HepG2 (cell line): ENCODE data around the gene MRPS10. TPM values are rescaled to one million over a fixed set of nuclear protein-coding genes. Genes with fewer than 3 reads are reported as not detected.
A peak's percentile ranks its signal among the peaks of the same experiment; 100 is the strongest.

Experiments
- AKNA ChIP-seq: sonication (generic); formaldehyde crosslinking; IDR thresholded peaks from 2 replicates; pipeline ENCODE4 v1.4.0; 2020; ENCODE audit warnings: missing genetic modification reagents, borderline replicate concordance
- ELF3 ChIP-seq: IDR thresholded peaks from 2 replicates; pipeline ENCODE4 v1.6.1; 2016; ENCODE audit warnings: missing genetic modification reagents, missing compliant biosample characterization
- EP300 ChIP-seq, 3 experiments: sonication (generic) in 1 of 3; formaldehyde crosslinking in 1 of 3; IDR thresholded peaks; 2 replicates each; pipeline versions ENCODE4 v1.5.1 to v1.6.1; 2011 to 2020; ENCODE audit warnings: low read depth in 2 of 3, low read length in 2 of 3, borderline replicate concordance in 1 of 3, improper control_type of control experiment in 1 of 3, mild to moderate bottlenecking in 1 of 3, missing genetic modification reagents in 1 of 3, moderate library complexity in 1 of 3
- ESRRA ChIP-seq: sonication (generic); formaldehyde crosslinking; IDR thresholded peaks from 2 replicates; pipeline ENCODE4 v1.5.1; 2020; ENCODE audit warnings: mild to moderate bottlenecking, low read depth, missing genetic modification reagents
- HCFC1 ChIP-seq: fragments of 150-350 bp; IDR thresholded peaks from 2 replicates; pipeline ENCODE4 v1.6.1; 2014; ENCODE audit warnings: low read depth, low read length
- IRF2 ChIP-seq: IDR thresholded peaks from 2 replicates; pipeline ENCODE4 v1.6.1; 2018; ENCODE audit warnings: missing genetic modification reagents, missing compliant biosample characterization
- ISL2 ChIP-seq: sonication (generic); formaldehyde crosslinking; IDR thresholded peaks from 2 replicates; pipeline ENCODE4 v1.5.0; 2020; ENCODE audit warnings: missing genetic modification reagents
- MAF1 ChIP-seq: sonication (generic); formaldehyde crosslinking; IDR thresholded peaks from 2 replicates; pipeline ENCODE4 v1.5.0; 2020; ENCODE audit warnings: missing genetic modification reagents, borderline replicate concordance
- MIXL1 ChIP-seq: IDR thresholded peaks from 2 replicates; pipeline ENCODE4 v1.6.1; 2016
- RCOR2 ChIP-seq: IDR thresholded peaks from 2 replicates; pipeline ENCODE4 v1.6.1; 2016; ENCODE audit warnings: missing biosample characterization, missing genetic modification reagents
- STAG1 ChIP-seq: sonication (generic); formaldehyde crosslinking; IDR thresholded peaks from 2 replicates; pipeline ENCODE4 v1.4.0; 2020; ENCODE audit warnings: missing genetic modification reagents
- TBL1XR1 ChIP-seq: fragments of 150-350 bp; IDR thresholded peaks from 2 replicates; pipeline ENCODE4 v1.6.1; 2014; ENCODE audit warnings: borderline replicate concordance, low read length; ENCODE audit not compliant: partially characterized antibody
- THAP7 ChIP-seq: sonication (generic); formaldehyde crosslinking; IDR thresholded peaks from 2 replicates; pipeline ENCODE4 v1.8.1; 2023; ENCODE audit warnings: mild to moderate bottlenecking, missing genetic modification reagents
- U2AF2 ChIP-seq: fragments of 200-400 bp; formaldehyde crosslinking; IDR thresholded peaks from 2 replicates; pipeline ENCODE4 v1.6.1; 2017; ENCODE audit warnings: low read depth, mild to moderate bottlenecking, low read length
- XBP1 ChIP-seq: sonication (generic); formaldehyde crosslinking; IDR thresholded peaks from 2 replicates; pipeline ENCODE4 v1.5.0; 2020; ENCODE audit warnings: missing genetic modification reagents
- ZNF275 ChIP-seq: sonication (generic); formaldehyde crosslinking; IDR thresholded peaks from 2 replicates; pipeline ENCODE4 v1.8.0; 2022; ENCODE audit warnings: missing genetic modification reagents, mild to moderate bottlenecking, inconsistent platforms, borderline replicate concordance
- ZNF761 ChIP-seq: sonication (generic); formaldehyde crosslinking; conservative IDR thresholded peaks from 2 replicates; pipeline ENCODE4 v1.4.0; 2020; ENCODE audit warnings: mild to moderate bottlenecking, missing genetic modification reagents
- ZNF788 ChIP-seq: sonication (generic); formaldehyde crosslinking; IDR thresholded peaks from 2 replicates; pipeline ENCODE4 v1.5.0; 2020; ENCODE audit warnings: mild to moderate bottlenecking, missing genetic modification reagents, borderline replicate concordance
- ZNF878 ChIP-seq: sonication (generic); formaldehyde crosslinking; IDR thresholded peaks from 2 replicates; pipeline ENCODE4 v1.8.1; 2023; ENCODE audit warnings: mild to moderate bottlenecking, missing genetic modification reagents, moderate library complexity
- ZSCAN31 ChIP-seq: sonication (generic); formaldehyde crosslinking; IDR thresholded peaks from 2 replicates; pipeline ENCODE4 v1.5.0; 2020; ENCODE audit warnings: low read depth, mild to moderate bottlenecking, missing genetic modification reagents
- polyA plus RNA-seq, 8 experiments: library from polyadenylated mRNA; depleted of rRNA in 3 of 8; stranded (reverse) in 7 of 8; unstranded in 1 of 8; fragments of >200 nt; fragmentation: Illumina TruSeq in 4 of 8; extraction: Trizol in 4 of 8; gene quantifications; 2 replicates each; pipeline versions ENCODE4 v1.2.1 to v1.2.3, GENCODE V29; 2011 to 2016; ENCODE audit warnings: low read depth in 4 of 8, missing spikeins in 1 of 8, mixed read lengths in 1 of 8; ENCODE audit not compliant: insufficient read depth in 1 of 8
- total RNA-seq, 5 experiments: library from RNA; depleted of rRNA; stranded (reverse); fragments of >200 nt; fragmentation: Illumina TruSeq; extraction: Trizol; gene quantifications; 2 replicates each; pipeline ENCODE4 v1.2.3, GENCODE V29; 2016; ENCODE audit warnings: low read depth in 1 of 5

MRPS10 gene
- total and polyA plus RNA-seq, 2 of the 13 experiments (the other 11 are each of a cell fraction or from before 2014, with no cell fraction given), result 31.7 to 54.6 TPM

- TF ChIP-seq IRF2 (CRISPR knock-in tag), result peak; percentile 53; the same call in 1 of the 2 replicates
- TF ChIP-seq STAG1 (CRISPR knock-in tag), result peak; percentile 92
- TF ChIP-seq ELF3 (CRISPR knock-in tag), result peak; percentile 79
- peak; percentile 14; the same call in 1 of the 2 replicates for TF ChIP-seq MIXL1
- no peak for TF ChIP-seq U2AF2
- no peak; the same call in 1 of the 2 replicates for TF ChIP-seq ZSCAN31 (CRISPR knock-in tag)
- no peak for TF ChIP-seq EP300 (IDR thresholded peaks at IDR 0.05; ENCODE audit: low read depth in 2 of 2, low read length in 2 of 2)
- TF ChIP-seq EP300 (CRISPR knock-in tag; IDR thresholded peaks at IDR 0.05; ENCODE audit: borderline replicate concordance), result no peak; the same call in 1 of the 2 replicates
- no peak for TF ChIP-seq ZNF275
- no peak for TF ChIP-seq THAP7 (CRISPR knock-in tag)
- TF ChIP-seq ZNF878 (CRISPR knock-in tag), result no peak
- TF ChIP-seq ZNF761, result no peak
- TF ChIP-seq TBL1XR1, result no peak
- TF ChIP-seq XBP1 (CRISPR knock-in tag), result no peak
- TF ChIP-seq ESRRA (CRISPR knock-in tag), result 0 out of 2 replicates have a peak, but pooled peaks have one; percentile 43
- 0 out of 2 replicates have a peak, but pooled peaks have one; percentile 44 for TF ChIP-seq ISL2 (CRISPR knock-in tag)
- no peak for TF ChIP-seq AKNA (CRISPR knock-in tag)
- TF ChIP-seq HCFC1, result no peak
- TF ChIP-seq MAF1 (CRISPR knock-in tag), result no peak
- no peak for TF ChIP-seq RCOR2 (CRISPR knock-in tag)
- peak; percentile 48; the same call in 1 of the 2 replicates for TF ChIP-seq ZNF788
These were observed 51.1 kb downstream of the MRPS10 start (continued) for GRCh38 chr6:42166444-42167141.
